Stimulated activated CD8-positive, alpha-beta memory T cell treated with anti-CD3 and anti-CD28 coated beads, Interleukin-4, amount 100 ng/mL, for 48 hours (primary cell): ENCODE results near the gene LZTS2.

Experiments used
- DNase-seq: peaks from one replicate; pipeline ENCODE4 v3.0.0-alpha.2; 2020

LZTS2 gene

GRCh38 chr10:100979791-100980272 is 19.8 kb upstream of the LZTS2 start:
- DNase-seq: peak; percentile 6

DNA sequence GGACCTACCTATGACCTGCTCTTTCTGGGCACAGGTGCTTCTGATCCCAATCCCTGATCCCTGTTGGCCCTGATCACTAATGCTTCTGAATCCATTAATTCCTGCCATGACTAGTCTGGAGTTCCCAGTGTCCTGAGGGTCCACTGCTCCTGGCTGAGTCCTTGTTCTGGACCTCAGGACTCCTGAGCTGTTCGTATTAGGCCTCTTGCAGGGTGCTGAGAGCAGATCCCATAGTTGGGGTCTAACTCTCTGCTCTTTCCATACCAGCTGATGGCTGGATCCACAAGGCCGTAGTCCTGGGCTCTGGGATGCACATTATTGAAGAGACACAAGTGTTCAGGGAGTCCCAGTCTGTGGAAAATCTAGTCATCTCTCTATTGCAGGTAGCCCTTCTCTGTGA is 19.3 kb upstream of the LZTS2 start:
- peak; percentile 11 for DNase-seq

GRCh38 chr10:100980711-100981110 is 18.9 kb upstream of the LZTS2 start:
- DNase-seq: peak; percentile 9

- DNase-seq: no peak
These were observed 18.3 kb upstream of the LZTS2 start for GRCh38 chr10:100981178-100981772.

DNA sequence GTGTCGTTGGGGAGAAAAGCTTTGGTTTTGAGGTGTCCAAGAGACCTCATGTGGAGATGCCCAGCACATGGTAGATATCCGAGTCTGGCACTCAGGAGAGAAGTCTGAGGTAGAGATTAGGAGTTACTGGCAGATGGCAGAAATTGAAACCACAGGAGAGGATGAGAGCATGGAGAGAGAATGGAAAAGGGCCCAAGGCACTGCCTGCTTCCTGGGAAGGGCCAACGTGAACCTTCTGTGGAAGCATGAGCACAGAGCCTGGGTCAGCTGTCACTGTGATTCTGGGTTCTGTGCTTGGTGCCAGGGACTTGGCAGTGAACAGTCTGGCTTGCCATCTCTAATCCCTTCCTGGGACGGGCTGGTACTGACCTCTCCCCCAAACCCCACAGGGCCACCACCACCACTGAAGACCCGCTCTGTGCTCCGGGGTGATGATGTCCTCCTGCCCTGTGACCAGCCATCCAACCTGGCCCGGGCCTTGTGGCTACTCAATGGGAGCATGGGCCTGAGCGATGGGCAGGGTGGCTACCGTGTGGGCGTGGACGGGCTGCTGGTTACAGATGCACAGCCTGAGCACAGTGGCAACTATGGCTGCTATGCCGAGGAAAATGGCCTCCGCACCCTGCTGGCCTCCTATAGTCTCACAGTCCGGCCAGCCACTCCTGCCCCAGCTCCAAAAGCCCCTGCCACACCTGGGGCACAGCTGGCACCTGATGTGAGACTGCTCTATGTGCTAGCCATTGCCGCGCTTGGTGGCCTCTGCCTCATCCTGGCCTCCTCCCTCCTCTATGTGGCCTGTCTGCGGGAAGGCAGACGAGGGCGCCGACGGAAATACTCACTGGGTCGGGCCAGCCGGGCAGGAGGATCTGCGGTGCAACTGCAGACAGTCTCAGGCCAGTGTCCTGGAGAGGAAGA is 16.4 kb upstream of the LZTS2 start:
- no peak for DNase-seq

DNA sequence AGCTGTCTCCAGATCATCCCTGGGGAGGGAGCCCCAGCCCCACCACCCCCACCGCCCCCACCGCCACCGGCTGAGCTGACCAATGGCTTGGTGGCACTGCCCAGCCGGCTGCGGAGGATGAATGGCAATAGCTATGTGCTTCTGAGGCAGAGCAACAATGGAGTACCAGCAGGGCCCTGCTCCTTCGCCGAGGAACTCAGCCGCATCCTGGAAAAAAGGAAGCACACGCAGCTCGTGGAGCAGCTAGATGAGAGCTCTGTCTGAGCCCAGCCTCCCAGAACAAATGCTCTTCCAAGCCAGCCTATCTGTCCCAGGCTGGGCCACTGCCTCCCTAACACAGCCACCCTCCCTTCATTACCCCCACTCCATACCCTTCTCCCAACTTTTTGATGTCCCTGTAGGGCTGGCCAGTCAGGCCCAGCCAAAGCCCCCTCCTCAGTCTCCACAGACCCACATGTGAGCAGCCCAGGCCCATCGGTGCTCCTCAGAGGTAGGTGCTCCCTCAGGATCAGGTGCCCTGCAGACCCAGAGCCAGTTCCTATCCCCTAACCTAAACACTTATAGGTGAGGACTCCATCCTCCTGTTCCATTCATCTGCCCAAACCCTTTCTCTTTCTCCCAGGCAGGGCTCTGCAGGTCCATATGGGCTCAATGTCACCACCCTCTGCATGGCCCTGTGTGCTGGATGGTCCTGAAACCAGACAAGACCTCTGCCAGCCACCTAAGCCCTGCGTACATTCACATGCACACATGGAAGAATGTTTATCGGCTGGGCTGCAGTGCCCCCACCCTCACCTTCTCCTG is 15.5 kb upstream of the LZTS2 start:
- no peak for DNase-seq

- DNase-seq: no peak
These were observed 14.9 kb upstream of the LZTS2 start for GRCh38 chr10:100984672-100985177.

DNA sequence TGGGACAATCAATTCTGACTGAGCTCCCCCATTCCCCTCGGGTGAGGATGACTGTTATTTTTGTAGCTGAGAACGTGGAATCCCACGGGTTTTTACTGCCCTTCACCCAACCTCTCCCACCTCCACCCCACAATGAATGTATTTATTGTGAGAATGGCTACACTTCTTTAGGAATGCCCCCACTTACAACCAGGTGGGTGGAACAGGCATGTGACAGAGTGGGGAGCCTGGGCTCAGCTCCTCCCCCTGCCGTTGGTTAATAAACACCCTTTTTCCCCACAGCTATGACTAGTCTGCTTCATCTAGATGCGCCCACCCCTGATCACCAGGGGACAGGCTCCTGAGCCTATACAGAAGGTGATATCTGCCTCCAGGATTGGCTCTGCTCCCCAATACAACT is 14.3 kb upstream of the LZTS2 start:
- no peak for DNase-seq

DNA sequence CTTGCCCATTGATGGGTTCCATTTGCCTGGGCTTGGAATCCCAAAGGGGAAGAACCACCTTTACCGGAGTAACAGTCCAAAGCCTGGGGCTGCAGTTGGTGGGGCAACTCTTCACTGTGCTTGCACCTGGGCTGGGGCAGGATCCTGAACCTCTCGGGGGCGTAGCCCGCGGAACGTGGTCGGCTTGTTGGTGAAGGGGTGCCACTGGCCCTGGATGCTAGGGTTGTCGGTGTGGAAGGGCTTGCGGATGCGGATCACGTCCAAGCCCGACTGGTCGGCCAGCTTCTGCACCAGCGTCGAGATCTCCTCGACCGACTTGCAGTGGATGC is 13.0 kb upstream of the LZTS2 start:
- DNase-seq: no peak

GRCh38 chr10:100986952-100987684 is 12.5 kb upstream of the LZTS2 start, which contains the start of the genes MRPL43 and TWNK:
Gene MRPL43 (minus strand): TSS chr10:100987497. CDS start chr10:100987443, 54 bp downstream.
Gene TWNK (plus strand): TSS chr10:100987543. CDS start chr10:100988211, 668 bp downstream.
- DNase-seq: peak; percentile 91

GRCh38 chr10:100987685-100988049 is 11.9 kb upstream of the LZTS2 start:
- no peak for DNase-seq

DNA sequence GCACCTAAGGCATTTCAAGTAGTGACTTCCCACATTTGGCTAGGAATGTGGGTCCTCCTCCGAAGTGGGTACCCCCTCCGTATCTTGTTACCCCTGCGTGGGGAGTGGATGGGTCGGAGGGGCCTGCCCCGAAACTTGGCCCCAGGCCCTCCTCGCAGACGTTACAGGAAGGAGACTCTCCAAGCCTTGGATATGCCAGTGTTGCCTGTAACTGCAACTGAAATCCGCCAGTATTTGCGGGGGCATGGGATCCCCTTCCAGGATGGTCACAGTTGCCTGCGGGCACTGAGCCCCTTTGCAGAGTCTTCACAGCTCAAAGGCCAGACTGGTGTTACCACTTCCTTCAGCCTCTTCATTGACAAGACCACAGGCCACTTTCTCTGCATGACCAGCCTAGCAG is 11.4 kb upstream of the LZTS2 start:
- no peak for DNase-seq

DNA sequence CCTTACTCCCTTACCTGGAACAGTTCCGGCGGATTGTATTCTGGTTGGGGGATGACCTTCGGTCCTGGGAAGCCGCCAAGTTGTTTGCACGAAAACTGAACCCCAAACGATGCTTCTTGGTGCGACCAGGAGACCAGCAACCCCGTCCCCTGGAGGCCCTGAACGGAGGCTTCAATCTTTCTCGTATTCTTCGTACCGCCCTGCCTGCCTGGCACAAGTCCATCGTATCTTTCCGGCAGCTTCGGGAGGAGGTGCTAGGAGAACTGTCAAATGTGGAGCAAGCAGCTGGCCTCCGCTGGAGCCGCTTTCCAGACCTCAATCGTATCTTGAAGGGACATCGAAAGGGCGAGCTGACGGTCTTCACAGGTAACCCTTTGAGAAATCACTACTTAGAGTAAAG is 10.5 kb upstream of the LZTS2 start:
- no peak for DNase-seq

DNA sequence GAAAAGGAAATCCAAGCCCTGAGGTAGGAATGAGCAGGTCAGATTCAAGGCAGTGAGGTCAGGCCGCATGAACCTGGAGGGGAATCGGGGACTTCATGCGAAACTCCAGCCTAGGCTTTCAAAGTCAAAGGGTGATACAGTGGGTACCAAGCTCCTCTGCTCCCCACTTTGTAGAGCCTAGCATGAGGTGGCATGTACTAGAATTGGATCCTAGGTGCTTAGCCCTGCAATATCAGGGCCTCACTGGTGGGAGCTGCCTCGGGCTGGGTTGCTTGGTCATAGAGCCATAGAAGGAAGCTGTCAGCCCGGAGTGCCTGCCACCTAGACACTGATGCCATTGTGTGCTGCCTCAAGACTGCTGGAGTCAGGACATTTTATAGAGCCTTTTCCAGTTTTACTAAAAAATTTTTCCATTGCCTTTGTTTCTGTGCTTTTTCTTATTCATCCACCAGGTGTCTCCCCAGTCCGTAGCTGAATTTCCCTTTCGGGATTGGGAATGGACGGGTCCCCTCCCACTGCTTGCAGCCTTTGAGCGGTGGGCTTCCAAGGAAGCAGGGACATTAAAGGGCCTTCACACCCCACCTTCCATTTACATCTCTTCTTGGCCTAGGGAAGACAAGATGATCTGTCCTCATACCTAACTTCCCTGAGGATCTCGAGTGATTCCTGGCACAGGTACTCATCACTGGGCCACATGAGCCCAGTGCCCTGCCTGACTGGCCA is 5.5 kb upstream of the LZTS2 start:
- no peak for DNase-seq

- DNase-seq: no peak
These were observed 4.4 kb upstream of the LZTS2 start for GRCh38 chr10:100995181-100995580.

DNA sequence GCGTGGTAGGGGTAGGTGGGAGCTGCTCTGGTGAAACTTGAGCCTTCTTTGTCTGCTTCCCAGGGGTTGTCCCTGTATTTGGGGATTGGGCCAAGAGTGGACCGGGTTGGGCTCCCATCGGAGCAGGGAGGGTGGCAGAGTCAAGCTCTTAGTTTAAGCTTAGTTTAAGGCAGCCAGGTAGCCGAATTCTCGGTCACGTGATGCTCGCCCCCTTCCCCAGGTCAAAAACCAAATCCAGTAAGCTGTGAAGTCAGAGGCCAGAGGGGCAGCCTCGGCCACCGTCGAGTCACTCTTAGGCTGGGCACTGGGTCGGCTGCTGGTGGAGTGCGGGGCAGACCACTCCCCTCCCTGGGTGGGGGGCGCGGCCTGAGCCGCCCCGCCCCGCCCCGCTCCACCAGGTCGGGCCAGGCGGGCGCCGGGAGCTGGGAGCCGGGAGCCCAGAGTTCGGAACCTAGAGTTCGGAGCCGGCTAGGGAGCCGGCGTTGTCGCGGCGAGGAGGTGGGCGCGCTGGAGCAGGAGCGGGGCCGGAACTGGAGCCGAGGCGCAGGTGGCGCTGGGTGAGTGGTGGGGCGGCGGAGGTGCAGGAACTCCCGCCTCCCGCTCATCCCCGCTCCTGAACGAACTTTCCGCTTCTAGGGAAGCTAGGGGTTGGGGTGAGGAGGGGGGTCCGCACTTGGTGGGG is 2.8 kb upstream of the LZTS2 start:
- no peak for DNase-seq

DNA sequence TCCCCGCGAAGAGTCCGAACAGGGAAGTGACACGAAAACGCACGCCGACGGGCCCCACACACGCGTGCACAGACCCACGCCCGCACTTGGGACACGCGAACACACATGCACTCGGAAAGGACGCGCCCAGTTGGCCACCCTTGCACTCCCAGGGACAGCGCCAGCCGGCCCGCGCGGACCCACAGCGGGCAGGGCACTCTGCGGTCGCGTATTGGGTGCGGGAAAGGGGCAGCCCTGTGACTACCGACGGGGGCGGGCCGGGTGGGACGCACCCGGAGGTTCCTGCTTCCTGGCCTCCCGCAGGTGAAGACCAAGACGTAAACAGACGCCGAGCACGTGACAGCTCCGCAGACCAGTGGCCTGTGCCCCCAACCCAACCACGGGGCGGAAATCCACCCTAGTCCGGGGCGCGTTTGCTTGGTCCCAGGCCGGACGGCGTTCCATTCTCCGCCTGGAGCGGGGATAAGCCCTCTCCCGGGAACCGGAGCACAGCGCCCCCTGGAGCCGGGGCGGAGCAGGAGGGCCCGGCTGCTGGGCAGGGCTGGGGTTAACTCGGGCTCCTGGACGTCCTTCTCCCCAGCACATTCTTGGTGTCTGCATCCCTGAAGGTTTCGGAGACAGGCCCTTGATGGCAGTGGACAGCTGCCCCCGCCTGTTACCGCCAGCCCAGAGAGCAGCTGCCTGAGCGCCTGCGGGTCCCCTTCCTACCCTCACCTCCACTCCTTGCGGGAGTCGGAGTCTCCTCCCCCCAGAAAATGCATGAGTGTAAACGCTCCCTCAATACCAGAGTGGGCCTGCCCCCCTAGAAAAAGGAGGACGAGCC is 2.0 kb upstream of the LZTS2 start:
- DNase-seq: peak; percentile 87

- DNase-seq: peak; percentile 73
These were observed 1.2 kb upstream of the LZTS2 start for GRCh38 chr10:100998183-100998990.

DNA sequence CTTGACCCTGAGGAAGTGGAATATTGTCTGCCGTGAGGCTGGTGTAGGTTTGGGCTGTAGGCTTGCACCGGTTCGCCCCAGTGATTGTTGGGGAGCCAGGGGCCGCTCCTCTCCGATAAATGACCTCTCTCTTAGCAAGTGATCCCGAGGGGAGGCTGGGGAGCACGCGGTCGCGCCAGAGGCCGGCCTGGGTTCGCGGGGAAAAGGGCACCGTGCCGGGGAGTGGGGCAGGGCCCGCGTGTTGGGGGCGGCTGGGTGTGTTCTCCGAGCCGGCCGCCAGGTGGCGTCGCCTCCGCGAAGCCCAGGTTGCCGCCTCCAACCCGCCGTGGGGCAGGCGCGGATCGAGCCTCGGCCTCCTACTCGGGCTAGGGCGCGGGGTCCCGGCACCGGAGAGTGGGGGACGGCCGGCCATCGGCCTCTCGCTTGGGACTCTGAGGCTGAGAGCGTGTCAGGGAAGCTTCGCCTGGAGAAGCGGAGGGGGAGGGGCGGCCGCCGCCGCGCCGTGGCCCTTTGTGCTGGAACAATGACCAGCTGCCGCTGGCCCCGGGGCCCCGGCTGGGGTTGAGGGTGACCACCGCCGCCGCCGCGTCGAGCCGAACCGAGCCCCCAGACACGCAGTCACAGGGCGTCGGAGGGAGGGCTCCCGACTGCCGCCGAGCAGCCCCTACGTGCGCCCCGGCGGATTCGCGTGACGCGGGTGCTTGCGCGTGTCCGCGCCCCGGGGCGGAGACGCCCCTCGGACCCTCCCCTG is 442 bp upstream of the LZTS2 start:
- peak; percentile 85 for DNase-seq
